ENCODE measurements around the gene CERS1.

Gene CERS1

GRCh38 chr19:18870531-18871172, 25.3 kb downstream of the CERS1 start:
- Histone ChIP-seq H3K79me2 (ENCODE audit: insufficient read depth, low read depth) (no peaks in the 10 kb centered on the region), H2AFZ (ENCODE audit: low read depth) (no peak overlapping the region), H3K4me1 (ENCODE audit: low read depth, poor library complexity, severe bottlenecking) (no peaks in the 10 kb centered on the region), H3K36me3 (ENCODE audit: insufficient read depth) (peaks cover 3% of the 10 kb centered on the region; the same call in 1 of the 2 replicates), H3K4me2 (no peak overlapping the region), H4K20me1 (ENCODE audit: insufficient read depth) (no peaks in the 10 kb centered on the region), H3K9ac (no peak overlapping the region), H3K4me3 (IDR thresholded peaks at IDR 0.05; ENCODE audit: insufficient read depth, low read depth, low read length) (no peak overlapping the region), H3K27ac (no peak overlapping the region), H3K27me3 (ENCODE audit: insufficient read depth, low read depth) (no peaks in the 10 kb centered on the region)
- TF ChIP-seq CTCF (conservative IDR thresholded peaks at IDR 0.05; ENCODE audit: low read depth, low read length) = no peak

GRCh38 chr19:18869781-18870530, 26.0 kb downstream of the CERS1 start:
- Histone ChIP-seq H3K27ac (no peak overlapping the region), H3K27me3 (ENCODE audit: insufficient read depth, low read depth) (no peaks in the 10 kb centered on the region), H3K9ac (no peak overlapping the region), H3K4me2 (no peak overlapping the region), H3K79me2 (ENCODE audit: insufficient read depth, low read depth) (no peaks in the 10 kb centered on the region), H3K4me1 (ENCODE audit: low read depth, poor library complexity, severe bottlenecking) (no peaks in the 10 kb centered on the region), H3K36me3 (ENCODE audit: insufficient read depth) (peaks cover 3% of the 10 kb centered on the region; the same call in 1 of the 2 replicates), H3K4me3 (IDR thresholded peaks at IDR 0.05; ENCODE audit: insufficient read depth, low read depth, low read length) (no peak overlapping the region), H4K20me1 (ENCODE audit: insufficient read depth) (no peaks in the 10 kb centered on the region), H2AFZ (ENCODE audit: low read depth) (no peak overlapping the region)
- TF ChIP-seq CTCF (conservative IDR thresholded peaks at IDR 0.05; ENCODE audit: low read depth, low read length) = no peak

- H3K36me3 ChIP-seq (ENCODE audit: insufficient read depth) = peaks cover 3% of the 10 kb centered on the region; the same call in 1 of the 2 replicates
- no peak overlapping the region for H3K9ac ChIP-seq
- no peak overlapping the region for H2AFZ ChIP-seq (ENCODE audit: low read depth)
- H3K27me3 ChIP-seq (ENCODE audit: insufficient read depth, low read depth) = no peaks in the 10 kb centered on the region
- H3K79me2 ChIP-seq (ENCODE audit: insufficient read depth, low read depth) = no peaks in the 10 kb centered on the region
- no peak overlapping the region for H3K4me2 ChIP-seq
- TF ChIP-seq CTCF (conservative IDR thresholded peaks at IDR 0.05; ENCODE audit: low read depth, low read length) = no peak
- H3K4me1 ChIP-seq (ENCODE audit: low read depth, poor library complexity, severe bottlenecking) = no peaks in the 10 kb centered on the region
- no peak overlapping the region for H3K4me3 ChIP-seq (IDR thresholded peaks at IDR 0.05; ENCODE audit: insufficient read depth, low read depth, low read length)
- H3K27ac ChIP-seq = no peak overlapping the region
- no peaks in the 10 kb centered on the region for H4K20me1 ChIP-seq (ENCODE audit: insufficient read depth)
Measured at GRCh38 chr19:18869023-18869618, 26.8 kb downstream of the CERS1 start.

GRCh38 chr19:18868380-18869022, 27.5 kb downstream of the CERS1 start:
- no peak for TF ChIP-seq CTCF (conservative IDR thresholded peaks at IDR 0.05; ENCODE audit: low read depth, low read length)
- Histone ChIP-seq H3K79me2 (ENCODE audit: insufficient read depth, low read depth) (no peaks in the 10 kb centered on the region), H3K27me3 (ENCODE audit: insufficient read depth, low read depth) (no peaks in the 10 kb centered on the region), H4K20me1 (ENCODE audit: insufficient read depth) (no peaks in the 10 kb centered on the region), H3K4me2 (no peak overlapping the region), H3K9ac (no peak overlapping the region), H2AFZ (ENCODE audit: low read depth) (no peak overlapping the region), H3K4me3 (IDR thresholded peaks at IDR 0.05; ENCODE audit: insufficient read depth, low read depth, low read length) (no peak overlapping the region), H3K4me1 (ENCODE audit: low read depth, poor library complexity, severe bottlenecking) (no peaks in the 10 kb centered on the region), H3K27ac (no peak overlapping the region), H3K36me3 (ENCODE audit: insufficient read depth) (peaks cover 3% of the 10 kb centered on the region; the same call in 1 of the 2 replicates)

All from KMS-11 (cell line).